GM21619 (cell line): Measurements from ENCODE around the gene RSRP1.
"Not testable (repeated sequence)": the region's sequence is repeated elsewhere in the genome, so short reads cannot be mapped to it uniquely, and the experiment has no call there.

Source experiments
- ATAC-seq: cut with Tn5 transposase; IDR thresholded peaks from one replicate; pipeline ENCODE4 v1.9.1; 2021; ENCODE audit not compliant: unreplicated experiment

RSRP1 gene

DNA sequence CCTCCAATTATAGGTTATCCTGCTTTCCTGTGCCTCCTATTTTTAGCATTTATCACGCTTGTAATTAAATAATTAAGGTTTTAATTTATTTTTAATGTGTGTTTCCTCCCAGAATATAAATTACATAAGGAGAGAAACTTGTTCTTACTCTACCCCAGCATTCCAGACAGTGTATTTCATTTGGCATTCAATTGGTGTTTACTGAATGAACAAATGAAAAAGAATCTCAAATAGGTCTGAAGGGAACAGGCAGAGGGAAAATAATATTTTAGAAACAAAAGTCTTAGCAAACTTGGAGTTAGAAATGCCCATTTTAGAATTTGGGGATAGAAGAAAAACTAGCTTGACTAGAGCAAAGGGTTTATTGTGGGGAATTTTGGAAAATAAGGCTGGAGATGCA lies 9.9 kb upstream of the RSRP1 start:
- ATAC-seq, result no peak

DNA sequence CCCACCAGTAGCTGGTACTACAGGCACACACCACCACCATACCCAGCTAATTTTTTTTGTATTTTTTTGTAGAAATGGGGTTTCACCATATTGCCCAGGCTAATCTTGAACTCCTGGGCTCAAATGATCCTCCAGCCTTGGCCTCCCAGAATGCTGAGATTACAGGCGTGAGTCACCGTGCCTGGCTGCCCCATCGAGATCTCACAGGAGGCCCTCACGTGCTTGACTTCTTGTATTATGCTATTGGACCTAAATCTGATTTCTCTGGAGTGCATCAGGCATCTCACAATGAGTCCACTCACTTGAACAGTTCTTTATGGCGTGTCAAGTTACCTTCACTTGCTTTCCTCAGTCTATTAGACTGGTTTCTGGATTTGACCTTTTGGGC lies 9.3 kb upstream of the RSRP1 start:
- ATAC-seq, result no peak

DNA sequence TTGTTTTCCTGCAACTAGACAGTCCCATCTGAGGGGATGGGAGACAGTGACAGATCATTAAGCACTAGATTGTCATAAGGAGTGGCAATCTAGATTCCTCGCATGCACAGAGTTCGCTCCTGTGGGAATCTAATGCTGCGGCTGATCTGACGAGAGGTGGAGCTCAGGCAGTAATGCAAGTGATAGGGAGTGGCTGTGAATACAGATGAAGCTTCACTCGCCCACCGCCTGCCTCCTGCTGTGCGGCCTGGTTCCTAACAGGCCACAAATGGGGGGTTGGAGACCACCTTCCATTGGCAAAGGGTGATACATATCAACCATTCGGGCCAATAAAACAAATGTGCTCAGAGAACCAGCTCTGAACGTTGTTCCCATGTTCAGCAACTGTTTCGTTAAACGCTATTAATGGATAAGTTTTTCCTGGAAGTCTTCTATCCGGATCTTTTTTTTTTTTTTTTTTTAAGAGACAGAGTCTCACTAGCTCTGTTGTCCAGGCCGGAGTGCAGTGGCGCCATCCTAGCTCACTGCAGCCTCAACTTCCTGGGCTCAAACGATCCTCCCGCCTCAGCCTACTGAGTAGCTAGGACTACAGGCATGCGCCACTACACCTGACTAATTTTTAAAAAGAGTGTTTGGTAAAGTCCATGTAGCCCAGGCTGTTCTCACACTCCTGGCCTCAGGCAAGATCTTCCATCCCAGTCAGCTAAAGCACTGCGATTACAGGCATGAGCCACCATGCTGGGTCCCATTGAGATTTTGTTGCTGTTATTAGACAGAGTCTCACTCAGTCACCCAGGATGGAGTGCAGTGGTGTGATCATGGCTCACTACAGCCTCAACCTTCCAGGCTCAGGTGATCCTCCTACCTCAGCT lies 8.7 kb upstream of the RSRP1 start:
- no peak for ATAC-seq

DNA sequence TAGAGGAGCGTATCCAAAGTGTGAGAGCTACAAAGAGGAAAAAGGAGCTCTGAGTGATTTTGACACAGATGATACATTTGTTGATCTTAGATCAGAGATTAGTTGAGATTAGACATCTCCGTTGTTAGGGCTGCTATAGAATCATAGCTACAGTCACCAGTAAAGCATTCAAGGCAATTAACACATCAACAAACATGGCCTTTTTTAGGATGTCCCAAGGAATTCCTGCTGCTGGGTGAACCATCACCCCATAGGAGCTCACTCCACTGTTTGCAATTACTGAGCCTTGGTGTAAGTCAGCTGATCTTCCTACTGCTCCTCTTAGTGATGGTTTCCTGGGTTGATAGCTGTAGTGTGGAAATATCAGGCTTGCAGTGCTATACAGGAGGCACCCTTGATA lies 6.7 kb upstream of the RSRP1 start:
- no peak for ATAC-seq

DNA sequence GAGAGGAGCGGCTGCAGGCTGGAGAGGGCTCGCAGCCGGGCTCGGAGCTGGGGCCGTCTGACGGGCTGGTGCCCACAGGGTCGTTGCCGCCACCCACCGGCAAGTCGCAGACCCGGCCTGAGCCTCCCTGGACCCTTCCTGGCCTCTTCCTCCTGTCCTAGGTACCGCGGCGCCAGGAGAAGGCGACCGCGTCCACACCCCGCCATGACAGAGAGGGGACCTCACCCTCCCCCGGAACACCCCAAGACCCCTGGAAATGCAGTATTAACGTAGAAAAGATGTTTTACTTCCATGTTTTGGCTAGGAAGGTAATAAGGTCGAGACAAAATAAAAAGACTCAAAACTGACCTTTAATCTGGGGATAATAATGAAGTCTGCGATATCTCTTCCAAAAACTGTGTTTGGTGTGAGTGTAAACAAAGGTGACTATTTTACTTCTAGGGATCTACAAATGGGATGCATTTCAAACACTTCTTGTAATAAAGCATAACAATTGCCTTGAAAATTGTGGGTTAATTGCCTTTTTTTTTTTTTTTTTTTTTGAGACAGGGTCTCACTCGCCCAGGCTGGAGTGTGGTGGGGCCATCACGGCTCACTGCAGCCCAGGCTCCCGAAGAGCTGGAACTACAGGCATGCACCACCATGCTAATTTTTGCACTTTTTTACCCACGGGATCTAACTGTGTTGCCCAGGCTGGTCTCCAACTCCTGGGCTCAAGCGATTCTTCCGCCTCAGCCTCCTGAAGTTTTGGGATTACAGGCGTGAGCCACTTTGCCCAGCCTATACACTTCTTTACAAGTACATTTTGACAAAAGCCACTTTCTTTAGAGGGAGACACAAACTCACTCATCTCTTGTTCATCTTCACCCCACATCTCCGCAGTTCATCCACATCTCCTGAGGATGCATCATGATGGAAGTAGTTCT lies 838 bp upstream of the RSRP1 start:
- peak; percentile 42 for ATAC-seq

DNA sequence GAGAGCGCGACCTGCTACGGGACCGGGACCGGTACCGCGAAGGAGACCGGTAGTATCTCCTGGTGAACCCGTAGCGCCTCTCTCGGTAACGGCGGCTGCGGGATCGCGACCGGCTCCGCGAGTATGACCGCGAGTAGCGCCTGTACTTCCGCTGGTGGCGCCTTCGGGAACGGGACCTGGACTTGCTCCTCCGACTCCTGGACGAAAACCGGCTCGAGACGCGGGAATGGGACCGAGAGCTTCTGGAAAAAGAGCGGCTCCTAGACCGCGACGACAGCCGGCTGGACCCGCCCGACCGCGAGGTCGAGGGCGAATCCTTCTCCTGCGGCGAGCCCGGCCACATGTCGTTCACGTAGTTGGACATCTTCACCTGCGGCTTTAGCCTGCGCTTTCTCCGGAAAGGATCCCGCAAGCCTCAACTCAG lies 642 bp downstream of the RSRP1 start:
- ATAC-seq, result peak; percentile 4

DNA sequence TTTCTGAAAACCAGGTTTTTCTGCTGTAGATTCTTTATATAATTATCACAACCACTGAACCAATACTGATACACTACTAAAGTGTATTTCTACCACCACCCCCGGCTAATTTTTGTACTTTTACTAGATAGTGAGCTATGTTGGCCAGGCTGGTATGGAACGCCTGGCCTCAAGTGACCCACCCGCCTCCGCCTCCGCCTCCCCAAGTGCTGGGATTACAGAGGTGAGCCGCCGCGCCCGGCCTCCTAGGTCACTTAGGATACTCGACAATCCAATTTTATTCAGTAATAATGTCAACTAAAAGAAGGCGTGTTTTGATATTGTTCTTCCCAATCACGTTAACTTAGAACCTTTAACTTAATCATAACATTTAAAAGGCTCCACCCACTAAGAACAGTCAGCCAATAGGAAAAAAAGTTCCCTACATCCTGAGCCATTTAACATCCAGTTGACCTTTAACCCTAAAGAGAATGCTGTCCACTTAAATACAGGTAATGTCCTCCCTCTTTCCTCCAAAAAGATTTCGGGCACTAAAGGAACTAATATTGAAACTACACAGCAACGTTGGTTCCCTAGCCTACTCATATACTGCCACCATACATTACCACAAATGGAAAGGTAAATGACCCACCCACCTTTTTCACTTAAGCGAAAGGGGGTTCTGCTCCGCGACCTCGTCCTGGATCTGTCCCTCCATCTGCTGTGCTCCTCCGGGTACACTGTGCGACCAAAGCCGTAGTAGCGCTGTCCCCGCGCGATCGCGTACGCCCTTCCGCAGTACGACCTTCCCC lies 1.2 kb downstream of the RSRP1 start:
- ATAC-seq, result no peak

DNA sequence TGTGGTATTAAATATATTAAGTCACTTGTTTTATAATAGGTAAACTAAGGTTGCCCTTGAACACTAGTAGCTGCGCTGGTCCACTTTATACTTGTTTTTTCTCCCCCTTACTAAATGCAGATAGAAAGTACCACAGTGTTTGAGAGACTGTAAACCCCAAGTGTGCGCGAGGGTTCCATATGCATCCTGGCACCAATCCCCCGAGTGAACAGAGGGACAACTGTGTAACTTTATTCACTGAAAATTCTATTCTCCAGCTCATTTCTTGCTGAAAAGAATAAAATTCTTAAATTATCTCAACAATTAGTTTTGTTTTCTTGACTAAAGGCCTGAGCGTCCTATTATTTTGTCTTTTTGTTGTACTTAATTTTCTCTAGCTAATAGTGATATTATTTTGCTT lies 1.9 kb downstream of the RSRP1 start:
- no peak for ATAC-seq

DNA sequence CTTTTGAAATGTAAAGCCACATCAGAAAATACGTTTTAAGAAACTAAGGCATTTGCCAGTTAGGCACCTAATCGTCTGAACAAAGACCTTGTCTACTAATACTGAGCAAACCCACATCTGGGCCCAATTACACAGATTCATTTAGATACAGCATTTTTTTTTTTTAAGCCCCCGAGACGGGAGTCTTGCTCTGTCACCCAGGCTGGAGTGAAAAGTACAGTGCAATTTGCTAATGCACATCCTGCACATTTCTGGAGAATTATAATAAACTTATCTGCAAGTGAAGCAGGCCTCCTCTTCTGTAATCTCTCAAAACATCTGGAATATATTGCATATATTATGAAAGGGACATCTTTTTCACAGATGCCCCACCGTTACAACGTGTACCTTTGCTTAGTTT lies 3.3 kb downstream of the RSRP1 start:
- no peak for ATAC-seq

DNA sequence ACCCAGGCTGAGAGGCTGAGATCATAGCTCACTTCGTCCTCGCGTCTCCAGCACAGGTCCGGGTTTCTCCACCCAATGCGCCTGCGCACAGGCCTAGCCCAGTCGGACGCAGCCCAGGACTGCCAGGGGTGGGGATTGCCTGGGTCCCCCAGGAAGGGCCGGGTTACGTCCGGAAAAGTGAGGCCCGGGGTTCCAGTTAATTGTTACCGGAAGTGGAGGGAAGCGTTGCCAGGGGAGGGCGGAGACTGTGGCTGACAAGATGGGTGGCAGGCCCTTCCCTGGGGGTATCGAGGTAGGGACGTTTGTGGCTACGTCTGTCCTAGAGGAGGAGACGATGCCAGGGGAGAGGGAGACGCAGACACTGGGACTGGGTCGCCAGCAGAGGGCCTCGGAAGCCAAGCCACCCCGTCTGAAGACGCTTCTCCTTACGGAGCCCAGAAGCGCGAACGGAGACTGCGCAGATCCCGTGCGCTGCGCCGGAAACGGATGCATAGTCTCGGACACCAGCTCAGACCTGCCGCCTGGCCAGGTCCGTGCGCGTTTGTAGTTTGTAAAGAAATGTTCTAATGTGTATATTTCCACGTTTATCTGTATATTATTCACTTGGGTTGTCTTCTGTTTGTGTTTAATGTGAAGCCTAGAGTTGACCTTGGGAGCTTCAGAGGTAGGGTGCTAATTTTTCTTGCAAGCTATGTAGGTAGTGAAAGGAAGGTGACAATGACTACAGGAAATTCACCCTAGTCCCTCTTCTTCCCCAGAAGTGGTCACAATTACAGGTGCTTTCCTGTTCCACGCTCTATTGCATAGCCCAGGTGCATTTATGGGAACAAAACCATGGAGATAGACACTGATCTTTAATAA lies 7.3 kb downstream of the RSRP1 start:
- peak; percentile 70 for ATAC-seq

DNA sequence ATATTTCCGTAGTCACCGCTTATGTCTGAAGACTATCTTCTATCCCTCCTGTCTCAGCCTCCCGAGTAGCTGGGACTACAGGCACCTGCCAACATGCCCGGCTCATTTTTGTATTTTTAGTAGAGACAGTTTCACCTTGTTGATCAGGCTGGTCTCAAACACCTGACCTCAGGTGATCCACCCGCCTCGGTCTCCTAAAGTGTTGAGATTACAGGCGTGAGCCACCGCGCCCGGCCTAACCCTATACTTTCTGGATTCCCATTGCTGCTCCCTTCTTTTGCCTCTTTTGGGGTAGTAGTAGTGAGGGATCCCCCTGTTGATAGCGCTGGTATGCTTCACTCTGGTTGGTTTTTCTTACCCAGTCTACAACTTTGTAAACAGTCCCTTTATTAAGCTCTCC lies 9.2 kb downstream of the RSRP1 start:
- no peak for ATAC-seq

DNA sequence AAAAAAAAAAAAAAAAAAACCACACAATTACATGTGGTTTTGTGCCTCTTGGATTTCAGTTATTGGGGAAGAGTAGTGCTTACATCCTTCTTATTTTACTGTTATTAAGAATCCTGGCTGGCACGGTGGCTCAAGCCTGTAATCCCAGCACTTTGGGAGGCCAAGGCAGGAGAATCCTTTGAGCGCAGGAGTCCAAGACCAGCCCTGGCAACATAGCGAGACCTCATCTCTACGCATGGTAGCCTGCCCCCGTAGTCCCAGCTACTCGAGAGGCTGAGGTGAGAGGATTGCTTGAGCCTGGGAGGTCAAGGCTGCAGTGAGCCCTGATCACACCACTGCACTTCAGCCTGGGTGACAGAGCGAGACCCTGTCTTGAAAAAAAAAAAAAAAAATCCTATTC lies 11.0 kb downstream of the RSRP1 start:
- not testable (repeated sequence) for ATAC-seq

DNA sequence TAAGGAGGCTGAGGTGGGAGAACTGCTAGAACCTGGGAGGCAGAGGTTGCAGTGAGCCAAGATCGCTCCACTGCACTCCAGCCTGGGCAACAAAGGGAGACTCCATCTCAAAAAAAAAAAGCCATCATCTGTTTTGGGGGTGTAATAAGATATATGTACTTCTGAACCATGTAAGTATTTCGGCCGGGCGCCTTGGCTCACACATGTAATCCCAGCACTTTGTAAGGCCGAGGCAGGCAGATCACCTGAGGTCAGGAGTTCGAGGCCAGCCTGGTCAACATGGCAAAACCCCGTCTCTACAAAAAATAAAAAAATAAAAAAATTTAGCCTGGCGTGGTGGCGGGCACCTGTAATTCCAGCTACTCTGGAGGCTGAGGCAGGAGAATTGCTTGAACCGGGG lies 11.8 kb downstream of the RSRP1 start:
- ATAC-seq, result not testable (repeated sequence)

DNA sequence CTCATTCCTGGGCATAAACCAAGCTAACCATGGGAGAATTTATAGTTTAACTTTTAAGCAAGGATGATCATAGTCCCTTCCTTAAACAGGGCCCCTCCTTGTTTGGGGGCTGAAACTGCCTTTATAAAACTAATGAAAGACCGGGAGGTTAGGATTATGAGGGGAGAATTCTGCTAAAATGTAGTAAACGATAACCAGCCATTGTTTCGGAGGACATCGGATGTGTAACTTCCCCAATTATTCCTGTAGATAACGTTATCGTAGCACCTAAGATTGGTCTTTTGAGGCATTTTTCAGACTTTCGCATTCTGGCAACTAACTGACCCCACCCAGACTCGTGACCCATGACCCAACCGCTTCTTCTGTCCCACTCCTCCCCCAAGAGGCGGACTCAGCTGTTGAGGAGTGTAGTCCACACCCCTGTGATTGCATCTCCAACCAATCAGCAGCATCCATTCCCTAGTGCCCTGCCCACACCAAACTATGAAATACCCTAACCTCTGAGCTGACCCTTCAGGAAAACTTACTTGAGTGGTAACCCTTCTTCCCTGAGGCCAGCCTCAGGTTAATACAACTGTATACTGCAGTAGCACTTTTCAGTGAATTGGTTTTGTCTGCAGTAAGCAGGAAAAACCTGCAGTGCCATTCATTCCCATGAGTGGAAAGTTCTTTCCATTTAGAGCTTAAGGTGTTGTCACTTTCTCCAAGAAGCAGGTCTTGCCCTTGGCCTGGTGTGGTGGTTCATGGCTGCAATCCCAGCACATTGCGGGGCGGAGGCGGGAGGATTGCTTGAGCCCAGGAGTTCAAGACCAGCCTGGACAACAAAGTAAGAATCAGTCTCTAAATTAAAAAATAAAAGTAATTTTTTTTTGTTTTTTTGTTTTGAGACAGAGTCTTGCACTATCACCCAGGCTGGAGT lies 14.1 kb downstream of the RSRP1 start:
- peak; percentile 53 for ATAC-seq

DNA sequence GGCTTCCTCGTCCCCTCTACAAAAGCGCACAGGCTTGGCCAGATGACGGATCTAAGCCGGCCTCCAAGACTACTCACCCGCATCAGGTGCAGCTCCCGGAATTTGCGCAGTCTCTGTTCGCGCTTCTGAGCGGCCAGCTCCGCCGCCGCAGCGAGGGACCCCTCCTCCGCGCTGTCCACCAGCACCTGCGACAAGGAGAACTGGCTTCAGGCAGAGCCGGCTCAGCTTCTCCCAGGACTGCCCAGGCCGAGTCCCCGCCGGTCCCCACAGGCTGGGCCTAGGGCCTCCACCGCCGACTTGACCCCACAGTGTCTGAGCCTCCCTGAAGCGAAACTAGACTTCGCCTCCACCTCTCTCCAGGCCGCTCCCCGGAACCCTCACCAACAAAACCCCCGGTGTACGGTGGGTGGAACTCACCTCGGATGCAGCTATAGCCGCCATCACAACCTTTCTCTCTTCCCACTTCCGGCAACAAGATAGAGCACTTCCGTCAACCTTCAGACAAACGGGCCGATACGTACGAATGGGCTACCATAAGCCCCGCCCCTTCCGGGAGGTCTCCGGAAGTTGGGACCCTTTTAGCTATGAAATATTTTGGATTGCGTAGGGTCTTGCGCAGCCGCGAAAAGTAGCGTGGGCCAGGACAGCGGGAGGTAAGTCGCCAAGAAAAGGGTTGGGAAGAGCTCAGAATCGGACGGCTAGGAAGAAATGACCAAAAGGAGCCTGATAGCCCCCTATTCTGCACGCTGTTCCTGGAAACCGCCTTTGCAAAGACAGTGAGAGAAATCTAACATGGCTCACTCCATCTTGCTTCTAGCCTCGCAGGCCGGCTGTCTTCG lies 15.0 kb downstream of the RSRP1 start, which contains the start of gene SYF2:
Gene SYF2, minus strand, starts transcription at position 476 of the 839 bp plus-strand sequence. Its CDS starts 35 bp downstream, at position 441.
- peak; percentile 80 for ATAC-seq

DNA sequence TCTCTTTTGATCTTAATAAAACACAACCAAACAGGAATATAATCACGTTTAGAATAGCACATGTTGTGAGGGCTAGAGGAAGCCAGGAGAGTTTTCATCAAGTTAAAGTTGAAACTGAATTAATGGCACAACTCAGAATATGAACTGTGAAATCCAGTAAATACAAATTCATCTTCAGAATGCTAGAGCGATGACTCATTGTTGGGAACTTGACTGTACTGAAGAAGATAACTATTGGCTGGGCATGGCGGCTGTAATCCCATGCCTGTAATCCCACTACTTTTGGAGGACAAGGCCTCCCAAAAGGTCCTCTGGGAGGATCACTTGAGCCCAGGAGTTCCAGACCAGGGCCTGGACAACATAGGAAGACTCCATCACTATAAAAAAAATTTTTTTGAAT lies 23.8 kb downstream of the RSRP1 start:
- ATAC-seq, result no peak

DNA sequence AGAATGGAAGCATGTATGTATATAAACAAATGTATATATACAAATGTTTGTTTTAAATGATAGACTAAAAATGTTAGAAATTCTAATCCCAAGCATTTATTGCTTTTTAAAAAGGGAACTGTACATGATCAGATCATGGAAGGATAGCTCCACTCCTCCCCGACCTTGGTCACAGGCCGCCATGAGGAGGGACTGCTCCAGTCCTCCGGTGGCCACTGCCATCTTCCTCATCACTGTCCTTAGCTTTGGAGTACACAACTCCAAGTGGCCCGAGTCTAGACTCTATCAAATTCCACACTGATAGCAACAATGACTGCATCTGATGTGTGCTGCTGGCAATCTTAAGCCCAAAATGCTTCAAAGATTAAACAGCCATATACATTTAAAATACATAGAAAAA lies 24.6 kb downstream of the RSRP1 start:
- ATAC-seq, result no peak

DNA sequence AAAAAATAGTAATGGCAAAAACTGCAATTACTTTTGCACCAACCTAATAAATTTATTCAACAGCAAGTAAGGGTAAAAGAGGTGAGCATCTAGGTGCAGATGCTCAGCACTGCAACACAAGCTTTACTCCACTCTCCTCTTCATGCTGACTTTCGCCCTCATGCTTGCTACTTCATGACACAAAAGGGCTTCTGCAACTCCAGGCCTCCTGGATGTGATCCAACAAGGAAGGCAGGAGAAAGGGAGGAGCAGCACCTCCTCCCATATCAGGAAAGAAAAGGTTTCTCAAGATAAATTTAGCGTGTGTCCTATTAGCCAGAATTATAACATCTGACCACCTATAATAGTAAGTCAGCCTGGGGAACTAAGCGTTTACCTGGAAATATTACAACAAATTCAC lies 26.6 kb downstream of the RSRP1 start:
- no peak for ATAC-seq
